NCI-H2029 (cell line): ENCODE measurements around the gene SPANXD.
"Not testable (repeated sequence)": the region's sequence is repeated elsewhere in the genome, so short reads cannot be mapped to it uniquely, and the experiment has no call there.

Experiments
- DNase-seq: peaks from one replicate; lab custom pipeline; 2025; lab: John Stamatoyannopoulos, UW

The SPANXD gene

GRCh38 chrX:141698639-141699038 is at the start of gene SPANXD:
Gene SPANXD, minus strand, starts transcription at chrX:141698739. Its CDS starts 334 bp downstream, at chrX:141698405.
- not testable (repeated sequence) for DNase-seq

- DNase-seq, result no peak
These were observed 44.1 kb upstream of the SPANXD start for GRCh38 chrX:141742666-141743065.

- DNase-seq, result no peak
These were observed 38.1 kb upstream of the SPANXD start for GRCh38 chrX:141736656-141737055.

GRCh38 chrX:141733371-141733770 is 34.8 kb upstream of the SPANXD start:
- no peak for DNase-seq

GRCh38 chrX:141732031-141732430 is 33.5 kb upstream of the SPANXD start:
- no peak for DNase-seq

GRCh38 chrX:141724186-141724585 is 25.6 kb upstream of the SPANXD start:
- no peak for DNase-seq

GRCh38 chrX:141714680-141715079 is 16.1 kb upstream of the SPANXD start:
- no peak for DNase-seq

- no peak for DNase-seq
These were observed 2.5 kb upstream of the SPANXD start for GRCh38 chrX:141701072-141701471.

GRCh38 chrX:141673946-141674345 is 24.6 kb downstream of the SPANXD start:
- no peak for DNase-seq

GRCh38 chrX:141669689-141670088 is 28.9 kb downstream of the SPANXD start:
- DNase-seq, result no peak

GRCh38 chrX:141668371-141668770 is 30.2 kb downstream of the SPANXD start:
- no peak for DNase-seq

- DNase-seq, result no peak
These were observed 35.8 kb downstream of the SPANXD start for GRCh38 chrX:141662781-141663180.

GRCh38 chrX:141652286-141652685 is 46.3 kb downstream of the SPANXD start:
- no peak for DNase-seq
